PFSK-1 (cell line): Measurements from ENCODE around the gene ABLIM2.

Experiments used
- FOXP2 ChIP-seq: optimal IDR thresholded peaks from 2 replicates; pipeline ENCODE3; 2011; ENCODE audit warnings: borderline replicate concordance, control low read depth, inconsistent platforms; ENCODE audit not compliant: insufficient read depth; ENCODE audit errors: extremely low read length, extremely low read depth
- POLR2AphosphoS5 ChIP-seq: IDR thresholded peaks from 2 replicates; pipeline ENCODE4 v1.6.1; 2012; ENCODE audit warnings: low read depth, mild to moderate bottlenecking, control low read depth, low read length, moderate library complexity
- SIN3A ChIP-seq: IDR thresholded peaks from 2 replicates; pipeline ENCODE4 v1.6.1; 2012; ENCODE audit warnings: mild to moderate bottlenecking, low read length, moderate library complexity, borderline replicate concordance; ENCODE audit not compliant: insufficient read depth
- TAF1 ChIP-seq: IDR thresholded peaks from 2 replicates; pipeline ENCODE4 v1.6.1; 2012; ENCODE audit warnings: low read length, control low read depth, borderline replicate concordance; ENCODE audit not compliant: insufficient read depth
- TF ChIP-seq, protein P1 (sequence below), 2 experiments: IDR thresholded peaks; 2 replicates each; pipeline versions ENCODE4 v1.6.1 to v1.8.0; 2011 to 2012; ENCODE audit warnings: low read depth in 2 of 2, low read length in 2 of 2, control low read depth in 1 of 2, inconsistent platforms in 1 of 2, mild to moderate bottlenecking in 1 of 2, moderate library complexity in 1 of 2; ENCODE audit not compliant: insufficient read depth in 1 of 2

Gene ABLIM2

DNA sequence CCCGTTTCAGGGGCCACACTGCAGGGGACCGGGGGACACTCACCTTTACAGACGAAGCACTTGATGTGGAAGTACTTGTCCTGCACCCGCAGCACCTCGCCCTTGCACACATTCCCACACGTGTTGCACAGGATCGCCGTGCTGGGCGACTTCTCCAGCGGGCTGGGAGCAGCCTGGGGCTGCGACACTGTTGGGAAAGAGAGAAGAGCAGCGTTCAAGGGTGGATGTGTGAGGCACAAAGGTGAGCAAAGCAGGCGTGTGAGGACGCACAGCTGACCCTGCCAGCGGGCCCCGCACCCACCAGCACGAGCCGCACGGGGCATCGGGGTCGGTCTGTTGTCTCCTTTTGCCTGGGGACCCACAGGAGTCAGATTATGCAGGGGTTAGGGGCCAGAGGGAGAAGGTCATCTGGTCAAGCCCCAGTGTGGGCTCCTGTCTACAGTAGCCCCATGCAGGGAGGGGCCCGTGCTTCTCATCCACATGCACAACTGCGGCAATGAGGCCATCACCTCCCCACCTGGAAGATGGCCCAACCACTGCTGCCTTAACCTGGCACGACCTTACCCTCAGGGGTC, 52.1 kb downstream of the ABLIM2 start:
- no peak for TF ChIP-seq SIN3A
- TF ChIP-seq, protein P1, sequence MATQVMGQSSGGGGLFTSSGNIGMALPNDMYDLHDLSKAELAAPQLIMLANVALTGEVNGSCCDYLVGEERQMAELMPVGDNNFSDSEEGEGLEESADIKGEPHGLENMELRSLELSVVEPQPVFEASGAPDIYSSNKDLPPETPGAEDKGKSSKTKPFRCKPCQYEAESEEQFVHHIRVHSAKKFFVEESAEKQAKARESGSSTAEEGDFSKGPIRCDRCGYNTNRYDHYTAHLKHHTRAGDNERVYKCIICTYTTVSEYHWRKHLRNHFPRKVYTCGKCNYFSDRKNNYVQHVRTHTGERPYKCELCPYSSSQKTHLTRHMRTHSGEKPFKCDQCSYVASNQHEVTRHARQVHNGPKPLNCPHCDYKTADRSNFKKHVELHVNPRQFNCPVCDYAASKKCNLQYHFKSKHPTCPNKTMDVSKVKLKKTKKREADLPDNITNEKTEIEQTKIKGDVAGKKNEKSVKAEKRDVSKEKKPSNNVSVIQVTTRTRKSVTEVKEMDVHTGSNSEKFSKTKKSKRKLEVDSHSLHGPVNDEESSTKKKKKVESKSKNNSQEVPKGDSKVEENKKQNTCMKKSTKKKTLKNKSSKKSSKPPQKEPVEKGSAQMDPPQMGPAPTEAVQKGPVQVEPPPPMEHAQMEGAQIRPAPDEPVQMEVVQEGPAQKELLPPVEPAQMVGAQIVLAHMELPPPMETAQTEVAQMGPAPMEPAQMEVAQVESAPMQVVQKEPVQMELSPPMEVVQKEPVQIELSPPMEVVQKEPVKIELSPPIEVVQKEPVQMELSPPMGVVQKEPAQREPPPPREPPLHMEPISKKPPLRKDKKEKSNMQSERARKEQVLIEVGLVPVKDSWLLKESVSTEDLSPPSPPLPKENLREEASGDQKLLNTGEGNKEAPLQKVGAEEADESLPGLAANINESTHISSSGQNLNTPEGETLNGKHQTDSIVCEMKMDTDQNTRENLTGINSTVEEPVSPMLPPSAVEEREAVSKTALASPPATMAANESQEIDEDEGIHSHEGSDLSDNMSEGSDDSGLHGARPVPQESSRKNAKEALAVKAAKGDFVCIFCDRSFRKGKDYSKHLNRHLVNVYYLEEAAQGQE (IDR thresholded peaks at IDR 0.05; ENCODE audit: insufficient read depth in 1 of 2, low read depth in 2 of 2, low read length in 2 of 2), result no peak
- TF ChIP-seq POLR2AphosphoS5, result no peak
- TF ChIP-seq TAF1, result no peak
- TF ChIP-seq FOXP2, result no peak

DNA sequence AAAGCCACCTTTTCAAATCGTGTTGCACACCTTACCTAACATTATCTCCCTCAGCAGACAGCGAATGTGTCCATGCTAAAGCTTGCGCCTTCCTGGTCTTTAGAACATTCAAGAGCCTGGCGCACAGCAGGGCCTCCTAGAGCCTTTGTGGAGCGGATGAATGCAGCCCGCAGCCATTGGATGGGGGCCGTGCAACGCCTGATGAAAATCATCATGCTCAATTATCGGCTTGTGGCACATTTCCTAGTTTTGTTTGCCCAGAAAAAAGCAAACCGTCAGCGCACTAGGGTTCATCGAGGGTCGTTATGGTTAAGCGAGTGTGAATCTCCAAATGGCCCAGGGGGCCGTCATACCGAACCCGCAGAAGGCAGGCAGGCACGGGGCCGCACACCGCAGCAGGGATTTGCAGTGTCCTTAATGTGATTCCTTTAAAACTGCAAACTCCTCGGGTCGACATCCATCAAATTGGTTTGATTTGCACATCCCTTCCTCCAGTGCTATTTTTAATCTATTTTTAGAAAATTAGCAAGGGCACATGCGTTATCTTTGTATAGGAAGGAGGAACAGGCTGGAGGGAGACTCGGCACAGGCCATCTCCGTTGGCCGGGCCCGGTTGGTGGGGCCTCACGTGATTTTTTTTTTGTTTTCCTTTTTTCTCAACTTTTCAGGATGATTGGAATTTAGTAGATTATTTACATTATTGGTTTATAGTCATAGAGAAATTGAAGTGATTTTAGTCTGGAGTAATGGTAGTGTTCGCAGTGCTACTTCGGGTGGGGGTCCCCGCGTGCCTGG, 53.1 kb downstream of the ABLIM2 start:
- TF ChIP-seq, protein P1 (IDR thresholded peaks at IDR 0.05; ENCODE audit: insufficient read depth in 1 of 2, low read depth in 2 of 2, low read length in 2 of 2), result no peak
- TF ChIP-seq POLR2AphosphoS5 (no peak), SIN3A (no peak), FOXP2 (no peak), TAF1 (no peak)

DNA sequence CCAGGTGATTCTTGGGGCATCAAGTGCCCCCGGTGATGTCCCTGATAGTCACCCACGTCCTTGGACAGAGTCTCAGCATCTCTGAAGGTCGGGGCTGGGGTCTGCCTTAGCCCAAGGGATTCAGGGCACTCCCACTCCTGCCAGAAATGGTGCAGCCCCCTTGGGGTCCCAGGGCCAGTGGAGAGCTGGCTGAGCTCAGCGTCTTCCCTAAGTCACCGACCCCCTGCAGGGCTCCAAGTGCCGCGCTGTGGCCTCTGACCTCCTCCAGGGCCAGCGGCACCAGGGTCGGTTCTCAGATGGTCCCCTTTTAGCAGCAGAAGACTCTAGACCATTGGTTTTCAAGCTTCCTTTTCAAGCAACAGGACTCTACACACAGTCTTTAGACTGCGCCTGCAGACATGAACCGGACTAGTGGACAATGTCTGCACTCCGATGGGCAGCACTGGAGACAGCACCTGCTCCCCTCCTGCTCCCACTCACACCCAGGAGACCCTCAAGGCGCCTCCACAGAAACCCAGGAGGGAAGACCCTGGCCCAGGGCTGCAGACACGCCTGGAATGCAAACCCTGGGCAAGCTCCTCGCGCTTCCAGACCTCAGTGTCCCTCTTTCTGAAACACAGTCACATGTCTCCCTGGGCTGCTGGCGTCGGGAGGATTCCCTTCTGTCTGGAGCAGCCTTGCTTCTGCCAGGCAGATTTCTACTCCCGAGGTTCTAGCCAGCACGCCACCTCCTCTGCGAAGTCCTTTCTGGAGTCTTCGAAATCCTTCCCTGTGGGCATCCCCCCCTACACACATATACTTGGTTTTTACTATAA, 53.9 kb downstream of the ABLIM2 start:
- TF ChIP-seq POLR2AphosphoS5 (no peak), TAF1 (no peak), FOXP2 (no peak), SIN3A (no peak)
- TF ChIP-seq, protein P1 (IDR thresholded peaks at IDR 0.05; ENCODE audit: insufficient read depth in 1 of 2, low read depth in 2 of 2, low read length in 2 of 2), result no peak

DNA sequence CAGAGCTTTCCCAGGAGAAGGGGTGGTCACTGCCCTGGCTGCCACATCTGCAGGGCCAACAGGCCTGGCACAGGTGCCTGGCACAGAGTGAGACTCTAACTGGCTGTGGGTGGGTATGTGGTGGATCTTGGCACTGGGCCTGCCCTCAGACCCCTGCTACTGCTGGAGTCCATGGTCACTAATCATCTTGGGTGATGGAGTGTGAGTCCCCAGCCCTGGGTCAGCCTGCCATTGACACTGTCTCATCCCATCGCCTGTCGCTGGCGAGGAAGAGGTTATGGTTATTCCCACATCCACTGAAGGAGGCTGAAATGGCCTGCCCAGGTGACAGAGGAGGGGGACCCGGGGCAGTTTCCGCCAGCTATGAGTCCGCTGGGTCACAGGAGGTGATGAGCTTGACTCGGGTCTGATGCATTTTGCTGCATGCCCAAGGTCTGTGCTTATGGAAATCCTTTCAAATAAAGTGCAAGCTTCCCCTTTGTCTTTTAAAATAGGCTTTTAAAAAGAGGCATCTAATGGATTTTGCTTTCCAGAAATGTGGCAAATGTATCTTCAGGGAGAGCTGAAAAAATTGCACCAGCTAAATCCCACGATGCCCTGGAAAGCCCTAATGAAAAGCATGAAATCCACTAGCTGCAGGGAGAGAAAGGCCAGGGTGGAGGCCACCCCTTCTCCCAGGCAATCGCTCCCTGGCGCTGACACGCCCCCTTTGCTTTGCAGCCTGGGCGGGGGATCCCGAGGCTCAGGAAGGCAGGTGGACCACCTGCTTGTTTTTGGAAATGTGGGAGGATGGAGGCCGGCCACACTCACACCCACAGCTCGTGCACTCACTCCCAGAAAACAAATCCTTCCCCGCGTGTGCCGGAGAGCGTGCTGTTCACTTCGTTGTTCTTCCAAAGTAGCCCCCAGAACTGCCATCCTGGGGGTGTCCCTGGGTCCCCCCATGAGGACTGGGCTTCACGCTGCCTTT, 54.9 kb downstream of the ABLIM2 start:
- TF ChIP-seq FOXP2 (no peak), SIN3A (no peak), TAF1 (no peak), POLR2AphosphoS5 (no peak)
- TF ChIP-seq, protein P1 (IDR thresholded peaks at IDR 0.05; ENCODE audit: insufficient read depth in 1 of 2, low read depth in 2 of 2, low read length in 2 of 2), result no peak
